ENCODE data around the gene ARPC5L.

The ARPC5L gene

GRCh38 chr9:124863371-124863871 lies 1.5 kb downstream of the ARPC5L start:
- no peak for DNase-seq (ENCODE audit: low read depth in 2 of 2)

- peak; percentile 88 to 91 for DNase-seq (ENCODE audit: low read depth in 2 of 2)
Measured at GRCh38 chr9:124868511-124869465, 6.9 kb downstream of the ARPC5L start.

- no peak for DNase-seq (ENCODE audit: low read depth in 2 of 2)
Measured at GRCh38 chr9:124869466-124869985, 7.6 kb downstream of the ARPC5L start.

- DNase-seq (ENCODE audit: low read depth in 2 of 2) = peak; percentile 84 to 85
Measured at GRCh38 chr9:124869986-124870560, 8.1 kb downstream of the ARPC5L start.

GRCh38 chr9:124870723-124871122 lies 8.8 kb downstream of the ARPC5L start:
- no peak for DNase-seq (ENCODE audit: low read depth in 2 of 2)

- no peak for DNase-seq (ENCODE audit: low read depth in 2 of 2)
Measured at GRCh38 chr9:124871156-124871561, 9.2 kb downstream of the ARPC5L start.

GRCh38 chr9:124873664-124874063 lies 11.7 kb downstream of the ARPC5L start:
- no peak for DNase-seq (ENCODE audit: low read depth in 2 of 2)

- DNase-seq (ENCODE audit: low read depth in 2 of 2) = no peak
Measured at GRCh38 chr9:124875501-124875900, 13.6 kb downstream of the ARPC5L start.

- no peak for DNase-seq (ENCODE audit: low read depth in 2 of 2)
Measured at GRCh38 chr9:124877021-124877782, 15.3 kb downstream of the ARPC5L start.

GRCh38 chr9:124878021-124878420 lies 16.1 kb downstream of the ARPC5L start:
- DNase-seq (ENCODE audit: low read depth in 2 of 2) = no peak

- DNase-seq (ENCODE audit: low read depth in 2 of 2) = no peak
Measured at GRCh38 chr9:124878518-124878917, 16.6 kb downstream of the ARPC5L start.

- no peak for DNase-seq (ENCODE audit: low read depth in 2 of 2)
Measured at GRCh38 chr9:124879226-124879625, 17.3 kb downstream of the ARPC5L start.

GRCh38 chr9:124880501-124880900 lies 18.6 kb downstream of the ARPC5L start:
- no peak for DNase-seq (ENCODE audit: low read depth in 2 of 2)

- no peak for DNase-seq (ENCODE audit: low read depth in 2 of 2)
Measured at GRCh38 chr9:124881138-124881743, 19.3 kb downstream of the ARPC5L start.

GRCh38 chr9:124882231-124882630 lies 20.3 kb downstream of the ARPC5L start:
- DNase-seq (ENCODE audit: low read depth in 2 of 2) = no peak

GRCh38 chr9:124884376-124884775 lies 22.4 kb downstream of the ARPC5L start:
- DNase-seq (ENCODE audit: low read depth in 2 of 2) = no peak

GRCh38 chr9:124885551-124885950 lies 23.6 kb downstream of the ARPC5L start:
- no peak for DNase-seq (ENCODE audit: low read depth in 2 of 2)

- DNase-seq (ENCODE audit: low read depth in 2 of 2) = no peak
Measured at GRCh38 chr9:124886461-124886860, 24.5 kb downstream of the ARPC5L start.

- no peak for DNase-seq (ENCODE audit: low read depth in 2 of 2)
Measured at GRCh38 chr9:124886866-124887492, 25.0 kb downstream of the ARPC5L start.

- no peak for DNase-seq (ENCODE audit: low read depth in 2 of 2)
Measured at GRCh38 chr9:124887832-124888231, 25.9 kb downstream of the ARPC5L start.

GRCh38 chr9:124889006-124889405 lies 27.1 kb downstream of the ARPC5L start:
- DNase-seq (ENCODE audit: low read depth in 2 of 2) = no peak
